A549 (cell line): ENCODE measurements around the gene DCAF6. TPM values are rescaled to one million over a fixed set of nuclear protein-coding genes. Genes with fewer than 3 reads are reported as not detected.

ENCODE experiments used
- ATAC-seq, 2 experiments: fragments of 200-7000 bp in 1 of 2; fragments of >200 bp in 1 of 2; cut with Nextera tagmentation in 1 of 2; cut with Tn5 transposase in 1 of 2; 3 replicates each; pipeline versions ENCODE4 v1.8.0 to v1.9.1; 2018 to 2020; ENCODE audit warnings: mild to moderate bottlenecking in 1 of 2, moderate library complexity in 1 of 2
- CTCF ChIA-PET: fragments of 300-600 bp; sonication (Branson Sonifier 250); formaldehyde crosslinking; extraction: SDS; loops from one replicate; lab custom pipeline; 2021; ENCODE audit warnings: antibody characterized with exemption, inconsistent platforms; lab: Yijun Ruan, JAX
- POLR2A ChIA-PET: fragments of 350-600 bp; formaldehyde crosslinking; extraction: SDS; loops from one replicate; lab custom pipeline; 2021; ENCODE audit warnings: antibody characterized with exemption, inconsistent platforms; lab: Yijun Ruan, JAX
- DNase-seq, 2 experiments: peaks; one replicate each; pipeline versions ENCODE4 v3.0.0 to v3.0.0-alpha.2; 2011 to 2016; ENCODE audit warnings: low read depth in 1 of 2, low spot score in 1 of 2
- FAIRE-seq: peaks from 2 replicates; lab custom pipeline; 2011; peaks lifted over from hg19 to GRCh38; lab: Jason Lieb, UNC
- H3K27ac ChIP-seq, 2 experiments: fragments of >200 bp; sonication (Bioruptor Twin); formaldehyde crosslinking; 3 replicates each; pipeline ENCODE4 v1.5.1; 2016 to 2017
- H3K4me1 ChIP-seq: fragments of >200 bp; sonication (Bioruptor Twin); formaldehyde crosslinking; 3 replicates; pipeline ENCODE4 v1.6.1; 2016
- H3K4me2 ChIP-seq: fragments of >200 bp; sonication (Bioruptor Twin); formaldehyde crosslinking; 3 replicates; pipeline ENCODE4 v1.6.1; 2016
- H3K4me3 ChIP-seq: fragments of >200 bp; sonication (Bioruptor Twin); formaldehyde crosslinking; 3 replicates; pipeline ENCODE4 v1.5.1; 2016
- H3K9me3 ChIP-seq: fragments of >200 bp; sonication (Bioruptor Twin); formaldehyde crosslinking; 3 replicates; pipeline ENCODE4 v1.6.1; 2016
- CBX2 ChIP-seq: fragments of 200-600 bp; sonication (generic); IDR thresholded peaks from 2 replicates; pipeline ENCODE4 v1.6.1; 2016; ENCODE audit warnings: low read depth, mild to moderate bottlenecking, borderline replicate concordance
- CBX8 ChIP-seq: fragments of 200-600 bp; sonication (generic); IDR thresholded peaks from 2 replicates; pipeline ENCODE4 v1.6.1; 2016
- CEBPB ChIP-seq, 2 experiments: fragments of >200 bp in 1 of 2; sonication (Bioruptor Twin) in 1 of 2; formaldehyde crosslinking in 1 of 2; IDR thresholded peaks; 2 replicates each; pipeline ENCODE4 v1.6.1; 2012 to 2016
- CHD2 ChIP-seq: fragments of 150-350 bp; IDR thresholded peaks from 2 replicates; pipeline ENCODE4 v1.6.1; 2014; ENCODE audit warnings: low read length; ENCODE audit not compliant: partially characterized antibody
- CHD4 ChIP-seq: fragments of 200-600 bp; sonication (generic); IDR thresholded peaks from 2 replicates; pipeline ENCODE4 v1.6.1; 2016; ENCODE audit warnings: antibody characterized with exemption, mild to moderate bottlenecking, borderline replicate concordance
- FOSL2 ChIP-seq, 2 experiments: fragments of 450-650 bp in 1 of 2; fragments of >200 bp in 1 of 2; sonication (Bioruptor Twin) in 1 of 2; formaldehyde crosslinking; IDR thresholded peaks; 2 replicates each; pipeline versions ENCODE4 v1.5.0 to v1.6.1; 2016 to 2020; ENCODE audit warnings: mild to moderate bottlenecking in 1 of 2, moderate library complexity in 1 of 2
- FOXS1 ChIP-seq: fragments of 250-450 bp; sonication (Bioruptor Pico); IDR thresholded peaks from 2 replicates; pipeline ENCODE4 v1.5.0; 2020; ENCODE audit warnings: mild to moderate bottlenecking, moderate library complexity
- HEYL ChIP-seq: fragments of 250-450 bp; sonication (Bioruptor Pico); IDR thresholded peaks from 2 replicates; pipeline ENCODE4 v1.8.0; 2021; ENCODE audit warnings: mild to moderate bottlenecking, moderate library complexity
- HOXA7 ChIP-seq: fragments of 250-450 bp; sonication (Bioruptor Pico); IDR thresholded peaks from 2 replicates; pipeline ENCODE4 v1.5.0; 2020; ENCODE audit warnings: mild to moderate bottlenecking, moderate library complexity
- HOXB13 ChIP-seq: fragments of 250-450 bp; sonication (Bioruptor Pico); IDR thresholded peaks from 2 replicates; pipeline ENCODE4 v1.5.0; 2020; ENCODE audit warnings: low read depth, mild to moderate bottlenecking, moderate library complexity
- HOXB5 ChIP-seq: fragments of 250-450 bp; sonication (Bioruptor Pico); IDR thresholded peaks from 2 replicates; pipeline ENCODE4 v1.5.0; 2020; ENCODE audit warnings: mild to moderate bottlenecking, moderate library complexity
- NR3C1 ChIP-seq: fragments of >200 bp; sonication (Bioruptor Twin); formaldehyde crosslinking; IDR thresholded peaks from 3 replicates; pipeline ENCODE4 v1.6.1; 2017
- POLR2A ChIP-seq: IDR thresholded peaks from 2 replicates; pipeline ENCODE4 v1.6.1; 2012; ENCODE audit warnings: mild to moderate bottlenecking, low read length
- RARB ChIP-seq: fragments of 250-450 bp; sonication (Bioruptor Pico); IDR thresholded peaks from 2 replicates; pipeline ENCODE4 v1.8.0; 2021; ENCODE audit warnings: mild to moderate bottlenecking, moderate library complexity
- RCOR1 ChIP-seq: fragments of 150-350 bp; IDR thresholded peaks from 2 replicates; pipeline ENCODE4 v1.6.1; 2014; ENCODE audit warnings: antibody characterized with exemption, low read length, low read depth
- REST ChIP-seq: fragments of 200-600 bp; sonication (generic); IDR thresholded peaks from 2 replicates; pipeline ENCODE4 v1.6.1; 2016; ENCODE audit warnings: antibody characterized with exemption, mild to moderate bottlenecking, moderate library complexity
- RFX5 ChIP-seq: fragments of 450-650 bp; IDR thresholded peaks from 2 replicates; pipeline ENCODE4 v1.7.1; 2014; ENCODE audit warnings: antibody characterized with exemption, mild to moderate bottlenecking, moderate library complexity
- RNF2 ChIP-seq: fragments of 200-600 bp; sonication (generic); IDR thresholded peaks from 2 replicates; pipeline ENCODE4 v1.6.1; 2016; ENCODE audit warnings: low read depth, mild to moderate bottlenecking, antibody characterized with exemption, moderate library complexity, borderline replicate concordance
- TFCP2L1 ChIP-seq: fragments of 250-450 bp; sonication (Bioruptor Pico); IDR thresholded peaks from 2 replicates; pipeline ENCODE4 v1.5.0; 2021; ENCODE audit warnings: mild to moderate bottlenecking
- USF2 ChIP-seq: fragments of 450-650 bp; IDR thresholded peaks from 2 replicates; pipeline ENCODE4 v1.6.1; 2014; ENCODE audit warnings: antibody characterized with exemption
- ZNF302 ChIP-seq: fragments of 250-450 bp; sonication (Bioruptor Pico); IDR thresholded peaks from 2 replicates; pipeline ENCODE4 v1.9.0; 2021; ENCODE audit warnings: inconsistent platforms, mild to moderate bottlenecking, moderate library complexity
- WGBS: methylation state at CpG from one replicate; pipeline ENCODE4 v1.1.6; 2017; ENCODE audit errors: missing lambda C conversion rate; 5-methylcytosine and 5-hydroxymethylcytosine counted together
- polyA plus RNA-seq, 4 experiments: library from polyadenylated mRNA; depleted of rRNA in 3 of 4; stranded (reverse); fragments of >200 nt; fragmentation: RNase III in 1 of 4; extraction: RNeasy Plus Mini Kit Qiagen cat#74134 plus additional on column Dnase treatment in 1 of 4; gene quantifications; 2 replicates in 3 of 4; 3 replicates in 1 of 4; pipeline ENCODE4 v1.2.3, GENCODE V29; 2011 to 2017
- TF ChIP-seq, protein P1 (sequence below): IDR thresholded peaks from 2 replicates; pipeline ENCODE4 v1.6.1; 2012; ENCODE audit warnings: low read depth, borderline replicate concordance
- TF ChIP-seq, protein P2 (sequence below): fragments of >200 bp; sonication (Bioruptor Twin); formaldehyde crosslinking; IDR thresholded peaks from 3 replicates; pipeline ENCODE4 v1.6.1; 2016

The DCAF6 gene
- polyA plus RNA-seq, 2 of the 4 experiments (the other 2 are of a cell fraction) = 39.9 to 74.7 TPM

DNA sequence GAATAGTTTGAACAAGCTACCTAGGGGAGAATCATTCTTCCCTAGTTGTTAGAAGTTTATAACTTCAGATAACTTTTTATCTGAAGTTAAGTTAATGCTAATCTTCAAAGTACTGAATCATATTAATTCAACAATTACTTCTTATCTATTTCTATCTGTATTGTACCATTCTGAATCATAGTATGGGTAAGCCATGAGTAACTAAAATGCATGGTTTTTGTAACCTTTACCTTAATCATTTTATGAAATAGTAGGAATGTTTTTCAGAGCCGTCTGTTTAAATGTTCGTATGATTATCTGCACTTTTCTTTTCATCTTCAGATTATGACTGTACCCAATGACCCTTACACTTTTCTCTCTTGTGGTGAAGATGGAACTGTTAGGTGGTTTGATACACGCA lies 50.7 kb downstream of the DCAF6 start:
- FAIRE-seq (peak; percentile 84), DNase-seq (no peak), ATAC-seq (no peak)
- Histone ChIP-seq H3K4me2 (peak overlapping the region; percentile 7; the same call in 1 of the 3 replicates), H3K9me3 (no peaks in the 10 kb centered on the region), H3K4me1 (peaks cover 11% of the 10 kb centered on the region; the same call in 2 of the 3 replicates), H3K27ac (no peak overlapping the region), H3K4me3 (no peak overlapping the region)
- ChIA-PET POLR2A (no interaction called here), CTCF (interaction anchor here (1.9 kb wide), 1 partner anchor 266 kb away, joined by 4 read pairs; the partner anchor contains the start of gene MPZL1)
- TF ChIP-seq, protein P1, sequence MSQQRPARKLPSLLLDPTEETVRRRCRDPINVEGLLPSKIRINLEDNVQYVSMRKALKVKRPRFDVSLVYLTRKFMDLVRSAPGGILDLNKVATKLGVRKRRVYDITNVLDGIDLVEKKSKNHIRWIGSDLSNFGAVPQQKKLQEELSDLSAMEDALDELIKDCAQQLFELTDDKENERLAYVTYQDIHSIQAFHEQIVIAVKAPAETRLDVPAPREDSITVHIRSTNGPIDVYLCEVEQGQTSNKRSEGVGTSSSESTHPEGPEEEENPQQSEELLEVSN = no peak
- TF ChIP-seq RCOR1 (no peak), USF2 (no peak), HOXB13 (CRISPR knock-in tag) (no peak), FOXS1 (CRISPR knock-in tag) (no peak), TFCP2L1 (CRISPR knock-in tag) (no peak), REST (no peak), NR3C1 (no peak), HEYL (no peak), RNF2 (no peak), ZNF302 (CRISPR knock-in tag) (no peak), CHD4 (no peak), POLR2A (no peak), HOXA7 (CRISPR knock-in tag) (no peak), CEBPB (IDR thresholded peaks at IDR 0.05) (no peak), HOXB5 (CRISPR knock-in tag) (no peak), CBX2 (no peak), FOSL2 (IDR thresholded peaks at IDR 0.05) (no peak), FOSL2 (CRISPR knock-in tag; IDR thresholded peaks at IDR 0.05) (no peak)
- TF ChIP-seq, protein P2, sequence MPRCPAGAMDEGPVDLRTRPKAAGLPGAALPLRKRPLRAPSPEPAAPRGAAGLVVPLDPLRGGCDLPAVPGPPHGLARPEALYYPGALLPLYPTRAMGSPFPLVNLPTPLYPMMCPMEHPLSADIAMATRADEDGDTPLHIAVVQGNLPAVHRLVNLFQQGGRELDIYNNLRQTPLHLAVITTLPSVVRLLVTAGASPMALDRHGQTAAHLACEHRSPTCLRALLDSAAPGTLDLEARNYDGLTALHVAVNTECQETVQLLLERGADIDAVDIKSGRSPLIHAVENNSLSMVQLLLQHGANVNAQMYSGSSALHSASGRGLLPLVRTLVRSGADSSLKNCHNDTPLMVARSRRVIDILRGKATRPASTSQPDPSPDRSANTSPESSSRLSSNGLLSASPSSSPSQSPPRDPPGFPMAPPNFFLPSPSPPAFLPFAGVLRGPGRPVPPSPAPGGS = no peak
- WGBS = 52% methylated on average over 3 of the region's 3 CpGs

DNA sequence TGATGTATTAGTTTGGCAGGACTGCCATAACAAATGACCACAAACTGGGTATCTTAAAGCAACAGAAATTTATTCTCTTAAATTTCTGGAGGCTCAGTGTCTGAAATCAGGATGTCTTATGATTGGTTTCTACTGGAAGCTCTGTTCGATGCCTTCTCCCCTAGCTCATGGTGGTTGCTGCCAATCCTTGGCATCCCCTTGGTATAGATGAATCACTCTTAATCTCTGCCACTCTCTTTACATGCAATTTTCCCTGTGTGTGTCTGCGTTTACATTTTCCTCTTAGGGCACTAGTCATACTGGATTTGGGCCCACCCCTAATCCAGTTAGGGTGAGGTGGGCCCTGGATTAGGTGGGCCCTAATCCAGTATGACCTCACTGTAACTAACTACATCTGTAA lies 55.1 kb downstream of the DCAF6 start:
- H3K27ac ChIP-seq = no peak overlapping the region
- DNase-seq (no peak), ATAC-seq (no peak), FAIRE-seq (no peak)
- POLR2A ChIA-PET = no interaction called here
- TF ChIP-seq CBX8 = no peak
- TF ChIP-seq RARB (CRISPR knock-in tag) = no peak
- no peak for TF ChIP-seq RCOR1
- no peak for TF ChIP-seq RFX5
- no peak for TF ChIP-seq HEYL
- TF ChIP-seq CHD2 = no peak
- H3K4me1 ChIP-seq = peaks cover 9% of the 10 kb centered on the region; the same call in 2 of the 3 replicates
- WGBS = 85% methylated on average over 2 of the region's 2 CpGs
- no peak overlapping the region for H3K4me2 ChIP-seq
- no peaks in the 10 kb centered on the region for H3K9me3 ChIP-seq
- H3K4me3 ChIP-seq = no peak overlapping the region
- CTCF ChIA-PET = no interaction called here
